WERI-Rb-1 (cell line): ENCODE results near the gene FRMPD1.

Experiments used
- DNase-seq: peaks from one replicate; pipeline ENCODE4 v3.0.0-alpha.2; 2020
- H3K27ac ChIP-seq: fragments of 250-450 bp; sonication (Bioruptor Pico); 2 replicates; pipeline ENCODE4 v1.5.1; 2020; ENCODE audit warnings: mild to moderate bottlenecking, moderate library complexity
- H3K27me3 ChIP-seq: fragments of 250-450 bp; sonication (Bioruptor Pico); 2 replicates; pipeline ENCODE4 v1.5.1; 2021; ENCODE audit warnings: mild to moderate bottlenecking, low read depth, moderate library complexity; ENCODE audit not compliant: insufficient read depth, severe bottlenecking
- H3K36me3 ChIP-seq: fragments of 250-450 bp; sonication (Bioruptor Pico); 2 replicates; pipeline ENCODE4 v1.5.1; 2020; ENCODE audit warnings: mild to moderate bottlenecking, moderate library complexity
- H3K4me3 ChIP-seq: 2 replicates; pipeline ENCODE4 v1.5.1; 2011; ENCODE audit warnings: low read depth, mild to moderate bottlenecking, control low read depth, low read length
- H3K9me3 ChIP-seq: fragments of 250-450 bp; sonication (Bioruptor Pico); 2 replicates; pipeline ENCODE4 v1.5.1; 2021; ENCODE audit warnings: mild to moderate bottlenecking, moderate library complexity; ENCODE audit not compliant: severe bottlenecking
- TF ChIP-seq, protein P1 (sequence below): IDR thresholded peaks from 2 replicates; pipeline ENCODE4 v1.5.1; 2011; ENCODE audit warnings: low read depth, mild to moderate bottlenecking, control low read depth, inconsistent platforms, low read length

FRMPD1 gene

DNA sequence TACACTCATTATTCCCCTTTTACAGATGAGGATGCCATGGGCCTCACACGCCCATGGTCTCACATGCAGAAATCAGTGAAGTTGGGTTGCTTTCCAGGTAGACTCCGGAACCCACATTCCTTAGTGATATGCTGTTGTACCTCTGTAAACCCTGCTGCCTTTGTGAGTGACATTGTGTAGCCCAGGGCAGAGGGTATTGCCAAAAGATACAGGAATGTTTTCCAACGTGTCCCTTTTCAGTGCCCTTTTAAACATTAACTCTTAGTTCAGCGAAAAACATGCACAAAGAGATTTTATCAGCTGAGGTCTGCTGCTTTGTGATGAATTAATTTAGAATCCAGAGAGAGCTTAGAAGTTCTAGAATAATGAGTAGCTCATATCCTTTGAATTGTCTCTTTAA, 64.5 kb downstream of the FRMPD1 start:
- Histone ChIP-seq H3K27me3 (no peaks in the 10 kb centered on the region), H3K36me3 (peaks cover 53% of the 10 kb centered on the region), H3K9me3 (no peaks in the 10 kb centered on the region), H3K27ac (no peak overlapping the region), H3K4me3 (no peak overlapping the region)
- DNase-seq: no peak
- TF ChIP-seq, protein P1, sequence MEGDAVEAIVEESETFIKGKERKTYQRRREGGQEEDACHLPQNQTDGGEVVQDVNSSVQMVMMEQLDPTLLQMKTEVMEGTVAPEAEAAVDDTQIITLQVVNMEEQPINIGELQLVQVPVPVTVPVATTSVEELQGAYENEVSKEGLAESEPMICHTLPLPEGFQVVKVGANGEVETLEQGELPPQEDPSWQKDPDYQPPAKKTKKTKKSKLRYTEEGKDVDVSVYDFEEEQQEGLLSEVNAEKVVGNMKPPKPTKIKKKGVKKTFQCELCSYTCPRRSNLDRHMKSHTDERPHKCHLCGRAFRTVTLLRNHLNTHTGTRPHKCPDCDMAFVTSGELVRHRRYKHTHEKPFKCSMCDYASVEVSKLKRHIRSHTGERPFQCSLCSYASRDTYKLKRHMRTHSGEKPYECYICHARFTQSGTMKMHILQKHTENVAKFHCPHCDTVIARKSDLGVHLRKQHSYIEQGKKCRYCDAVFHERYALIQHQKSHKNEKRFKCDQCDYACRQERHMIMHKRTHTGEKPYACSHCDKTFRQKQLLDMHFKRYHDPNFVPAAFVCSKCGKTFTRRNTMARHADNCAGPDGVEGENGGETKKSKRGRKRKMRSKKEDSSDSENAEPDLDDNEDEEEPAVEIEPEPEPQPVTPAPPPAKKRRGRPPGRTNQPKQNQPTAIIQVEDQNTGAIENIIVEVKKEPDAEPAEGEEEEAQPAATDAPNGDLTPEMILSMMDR: no peak

DNA sequence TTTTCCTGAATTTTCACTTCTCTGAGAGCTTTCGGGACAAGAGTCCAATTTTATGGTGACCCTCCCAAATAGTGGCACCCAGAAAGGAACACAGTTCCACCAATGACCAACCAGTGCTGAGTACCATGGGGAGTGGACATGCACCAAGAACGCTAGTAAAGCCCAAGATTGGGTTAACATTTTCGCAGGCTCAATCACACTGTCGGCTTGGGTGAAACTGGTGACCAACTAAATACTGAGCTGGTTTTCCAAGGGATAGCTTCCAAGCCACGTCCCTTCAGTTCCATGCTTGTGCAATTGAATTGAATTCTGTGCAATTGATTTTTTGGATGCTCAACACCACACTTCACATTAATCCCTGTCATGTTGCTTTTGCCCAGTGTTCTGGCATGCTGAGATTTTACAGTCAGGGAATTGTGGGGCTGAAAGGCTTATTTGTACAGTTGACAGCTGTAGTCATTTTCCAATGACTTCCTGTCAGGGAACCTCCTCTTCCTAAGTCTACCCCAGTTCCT, 65.3 kb downstream of the FRMPD1 start:
- no peak overlapping the region for H3K27ac ChIP-seq
- peaks cover 52% of the 10 kb centered on the region for H3K36me3 ChIP-seq
- TF ChIP-seq, protein P1: no peak
- DNase-seq: no peak
- H3K4me3 ChIP-seq: no peak overlapping the region
- H3K9me3 ChIP-seq: no peaks in the 10 kb centered on the region
- no peaks in the 10 kb centered on the region for H3K27me3 ChIP-seq

DNA sequence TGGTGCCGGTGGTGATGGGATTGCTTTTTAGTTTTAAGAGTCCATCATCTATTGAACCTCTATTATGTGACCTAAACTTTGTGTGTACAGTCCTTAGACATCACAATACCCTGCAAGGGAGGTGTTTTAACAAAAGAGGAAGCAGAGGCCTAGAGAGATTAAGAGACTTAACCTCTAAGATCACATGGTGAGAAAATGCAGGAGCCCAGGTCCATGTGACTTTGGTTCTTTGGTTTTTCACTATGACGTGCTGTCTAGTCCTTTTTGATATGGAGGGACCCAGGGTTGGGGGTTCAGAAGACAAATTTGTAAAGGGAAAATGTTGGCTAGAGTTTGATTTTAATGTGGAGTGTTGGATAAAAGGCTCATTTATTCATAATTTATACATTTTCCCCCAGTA, 68.8 kb downstream of the FRMPD1 start:
- no peaks in the 10 kb centered on the region for H3K9me3 ChIP-seq
- no peak overlapping the region for H3K27ac ChIP-seq
- H3K27me3 ChIP-seq: no peaks in the 10 kb centered on the region
- no peak for DNase-seq
- no peak overlapping the region for H3K4me3 ChIP-seq
- TF ChIP-seq, protein P1: no peak
- H3K36me3 ChIP-seq: peaks cover 41% of the 10 kb centered on the region

DNA sequence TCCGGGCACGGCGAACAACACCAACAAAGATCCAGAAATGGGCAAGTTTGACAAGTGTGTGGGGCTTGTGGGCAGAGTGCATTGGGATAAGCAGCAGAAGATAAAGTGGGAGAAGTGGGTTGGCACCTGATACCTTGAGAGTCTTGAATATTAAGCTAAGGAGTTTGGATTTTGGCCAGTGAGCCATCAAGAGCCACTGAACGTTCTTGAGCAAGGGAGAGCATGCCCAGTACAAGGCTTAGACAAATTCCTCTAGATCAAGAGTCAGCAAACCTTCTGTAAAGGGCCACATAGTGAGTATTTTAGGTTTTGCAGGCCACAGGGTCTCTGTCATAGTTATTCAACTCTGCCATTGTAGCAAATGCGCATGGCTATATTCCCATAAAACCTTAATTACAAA, 76.3 kb downstream of the FRMPD1 start:
- Histone ChIP-seq H3K27me3 (no peaks in the 10 kb centered on the region), H3K9me3 (no peaks in the 10 kb centered on the region), H3K36me3 (peaks cover 58% of the 10 kb centered on the region), H3K27ac (no peak overlapping the region), H3K4me3 (no peak overlapping the region)
- TF ChIP-seq, protein P1: no peak
- no peak for DNase-seq

DNA sequence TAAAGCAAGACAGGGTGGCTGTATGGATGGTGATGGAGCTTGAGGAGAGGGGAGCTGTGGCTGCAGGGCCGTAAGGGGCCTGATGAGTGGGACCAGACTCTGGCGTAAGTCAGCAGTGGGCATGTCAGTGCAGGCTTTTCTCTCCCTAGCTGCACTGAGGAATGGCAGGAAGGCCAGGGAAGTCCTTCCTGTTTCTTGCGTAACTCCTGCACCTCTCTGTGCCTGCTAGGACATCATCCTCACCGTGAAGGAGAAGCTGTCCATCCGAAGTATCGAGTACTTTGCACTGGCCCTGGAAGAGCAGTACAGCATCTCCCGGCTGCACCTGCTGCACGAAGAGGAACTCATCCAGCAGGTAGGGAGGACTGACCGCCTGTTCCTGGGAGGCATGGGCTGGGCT, 78.7 kb downstream of the FRMPD1 start:
- H3K27ac ChIP-seq: no peak overlapping the region

DNA sequence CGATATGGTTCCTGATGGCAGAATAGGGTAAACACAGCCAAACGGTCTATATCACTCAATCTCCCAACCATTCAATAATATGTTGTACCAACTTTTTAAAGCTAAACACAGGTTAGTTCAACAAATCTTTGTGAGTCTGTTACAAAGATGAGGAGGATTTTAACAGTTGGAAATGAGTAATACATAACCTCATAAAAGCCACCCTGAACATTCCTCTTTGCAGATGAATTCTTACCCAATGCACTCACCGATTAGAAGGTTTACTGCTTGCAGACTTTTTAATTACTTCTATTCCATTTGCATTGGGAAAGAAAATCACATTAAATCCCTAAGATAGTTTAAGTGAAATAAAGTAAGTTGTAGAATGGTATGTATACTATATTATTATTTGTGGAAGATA, 79.5 kb downstream of the FRMPD1 start:
- no peaks in the 10 kb centered on the region for H3K27me3 ChIP-seq
- TF ChIP-seq, protein P1: no peak

More for the DNA sequence above, 78.7 kb downstream of the FRMPD1 start:
- DNase-seq: no peak
- no peak overlapping the region for H3K4me3 ChIP-seq
- TF ChIP-seq, protein P1: no peak
- H3K36me3 ChIP-seq: peaks cover 61% of the 10 kb centered on the region
- H3K27me3 ChIP-seq: no peaks in the 10 kb centered on the region
- no peaks in the 10 kb centered on the region for H3K9me3 ChIP-seq

More for the DNA sequence above, 79.5 kb downstream of the FRMPD1 start:
- no peak for DNase-seq
- peaks cover 59% of the 10 kb centered on the region for H3K36me3 ChIP-seq
- H3K27ac ChIP-seq: no peak overlapping the region
- H3K9me3 ChIP-seq: no peaks in the 10 kb centered on the region
- H3K4me3 ChIP-seq: no peak overlapping the region
